Head of caudate nucleus (tissue), 42 donors: ENCODE results near the gene YES1.
"Not testable (repeated sequence)": the region's sequence is repeated elsewhere in the genome, so short reads cannot be mapped to it uniquely, and the experiment has no call there.

Experiments
- DNase-seq, 42 donors: peaks; one replicate each; pipeline versions ENCODE4 v3.0.0 to v3.0.0-alpha.2; 2020 to 2021; ENCODE audit warnings: mixed read lengths in 7 of 42
- intact Hi-C: fragments of 100-400 bp; cut with DNase I; formaldehyde crosslinking; loops from one replicate; pipeline ENCODE4 v1.15.0; 2022

Gene YES1

GRCh38 chr18:805008-805754, 6.9 kb downstream of the YES1 start:
- intact Hi-C loops, result no loop called here
- no peak for DNase-seq

GRCh38 chr18:801137-801536, 10.9 kb downstream of the YES1 start:
- intact Hi-C loops, result no loop called here
- DNase-seq, result no peak

- intact Hi-C loops, result no loop called here
- no peak for DNase-seq
These were observed 12.1 kb downstream of the YES1 start for GRCh38 chr18:799943-800342.

GRCh38 chr18:795383-795782, 16.7 kb downstream of the YES1 start:
- intact Hi-C loops, DNase-seq: not testable (repeated sequence)

- intact Hi-C loops, result no loop called here
These were observed 22.6 kb downstream of the YES1 start for GRCh38 chr18:789397-789796.

GRCh38 chr18:785242-785641, 26.8 kb downstream of the YES1 start:
- intact Hi-C loops, result no loop called here
- DNase-seq, result no peak

More at GRCh38 chr18:789397-789796, 22.6 kb downstream of the YES1 start:
- no peak for DNase-seq

GRCh38 chr18:784470-785172, 27.4 kb downstream of the YES1 start:
- no peak for DNase-seq
- intact Hi-C loops, result no loop called here

- intact Hi-C loops, result no loop called here
- no peak for DNase-seq
These were observed 33.7 kb downstream of the YES1 start for GRCh38 chr18:778194-778927.

GRCh38 chr18:777021-777420, 35.0 kb downstream of the YES1 start:
- intact Hi-C loops, result no loop called here
- no peak for DNase-seq

- DNase-seq, intact Hi-C loops: not testable (repeated sequence)
These were observed 36.0 kb downstream of the YES1 start for GRCh38 chr18:776044-776443.

GRCh38 chr18:774811-775210, 37.2 kb downstream of the YES1 start:
- intact Hi-C loops, result no loop called here
- DNase-seq, result no peak

GRCh38 chr18:773980-774624, 37.9 kb downstream of the YES1 start:
- intact Hi-C loops, result no loop called here
- no peak for DNase-seq

GRCh38 chr18:770583-770961, 41.5 kb downstream of the YES1 start:
- intact Hi-C loops, result no loop called here
- DNase-seq, result no peak

GRCh38 chr18:767961-768360, 44.1 kb downstream of the YES1 start:
- DNase-seq, result no peak
- intact Hi-C loops, result no loop called here

GRCh38 chr18:767084-767882, 44.8 kb downstream of the YES1 start:
- intact Hi-C loops, result no loop called here
- DNase-seq, result no peak

- DNase-seq, result no peak
- intact Hi-C loops, result no loop called here
These were observed 45.5 kb downstream of the YES1 start for GRCh38 chr18:766550-766860.

- no peak for DNase-seq
- intact Hi-C loops, result no loop called here
These were observed 46.1 kb downstream of the YES1 start for GRCh38 chr18:765764-766549.

- DNase-seq, intact Hi-C loops: not testable (repeated sequence)
These were observed 52.2 kb downstream of the YES1 start for GRCh38 chr18:759864-760263.
